Smooth muscle cell of the brain vasculature (primary cell): Measurements from ENCODE around the gene ASPG.

Experiments used
- DNase-seq: peaks from one replicate; pipeline ENCODE4 v3.0.0-alpha.2; 2012; ENCODE audit warnings: low read depth, low spot score

ASPG gene

DNA sequence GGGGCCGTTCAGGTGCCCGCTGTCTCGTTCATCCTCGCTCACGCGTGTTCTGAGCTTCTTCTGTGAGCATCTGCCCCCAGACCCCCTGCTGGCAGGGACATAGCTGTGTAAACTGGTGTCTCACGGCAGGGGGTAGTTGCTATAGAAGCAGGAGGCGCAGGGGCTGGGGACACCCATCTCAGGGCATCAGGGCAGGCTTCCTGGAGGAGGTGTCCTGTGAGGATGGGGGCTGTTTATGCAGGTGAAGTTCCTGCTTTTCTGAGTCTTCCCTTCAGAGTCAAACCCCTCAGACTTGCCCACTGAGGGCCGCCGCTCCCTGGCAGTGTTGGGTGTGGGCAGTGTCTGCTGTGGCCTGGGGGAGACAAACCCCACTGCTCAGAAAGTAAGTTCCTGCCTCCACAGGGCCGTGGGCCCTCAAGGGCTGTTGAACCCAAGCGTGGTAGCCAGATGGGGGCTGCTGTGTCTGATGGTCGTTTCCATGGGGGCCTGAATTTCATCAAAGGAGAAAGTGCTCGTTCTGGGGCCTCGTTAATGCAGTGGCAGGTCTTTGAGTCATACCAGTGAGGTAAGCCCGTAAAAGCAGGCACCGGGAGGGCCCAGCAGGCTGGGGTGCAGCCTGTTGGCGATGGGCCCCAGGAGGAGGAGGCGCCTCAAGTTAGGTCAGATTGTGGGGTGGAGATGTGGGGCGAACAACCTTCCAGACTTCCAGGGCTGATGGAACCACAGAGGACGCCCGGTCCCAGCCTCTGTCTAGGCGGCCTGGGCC lies 76.3 kb downstream of the ASPG start:
- DNase-seq, result no peak

DNA sequence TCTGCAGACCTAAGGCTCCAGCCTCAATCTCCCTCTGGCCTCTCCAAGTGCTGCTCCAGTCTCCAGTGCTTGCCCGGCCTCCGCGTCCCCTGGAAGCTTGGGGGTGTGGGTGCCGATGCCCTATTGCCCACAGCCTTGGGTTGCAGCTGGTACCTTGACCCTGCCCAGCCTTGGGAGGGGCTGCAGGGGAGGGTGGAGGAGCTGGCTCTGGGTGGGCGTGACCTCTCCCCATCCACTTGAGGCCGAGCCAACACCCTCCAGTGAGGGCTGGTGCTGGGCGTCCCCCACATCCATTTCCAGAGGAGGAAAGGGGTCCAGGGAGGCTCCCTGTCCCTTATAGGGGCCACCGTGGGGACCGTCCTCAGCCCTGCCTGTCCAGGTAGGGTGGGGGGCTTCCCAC lies 77.0 kb downstream of the ASPG start:
- no peak for DNase-seq

DNA sequence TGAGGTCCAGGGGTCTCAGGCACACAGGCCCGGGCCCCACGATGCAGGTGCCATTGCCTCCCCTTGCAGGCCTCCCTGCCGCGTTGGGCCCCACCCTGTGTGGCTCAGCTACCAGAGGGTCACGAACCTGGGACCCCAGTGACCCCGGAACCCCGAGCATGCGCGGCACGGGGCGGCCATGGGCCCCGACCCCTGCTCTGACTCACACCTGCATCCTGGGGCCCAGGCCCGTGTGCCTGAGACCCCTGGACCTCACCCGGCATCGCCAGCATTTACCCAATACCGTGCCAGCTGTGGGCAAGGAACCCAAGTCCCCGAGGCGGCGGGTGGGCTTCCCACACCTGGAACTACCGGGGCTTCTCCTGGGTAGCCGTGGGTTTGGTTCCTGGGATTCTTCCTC lies 78.0 kb downstream of the ASPG start:
- DNase-seq, result no peak

DNA sequence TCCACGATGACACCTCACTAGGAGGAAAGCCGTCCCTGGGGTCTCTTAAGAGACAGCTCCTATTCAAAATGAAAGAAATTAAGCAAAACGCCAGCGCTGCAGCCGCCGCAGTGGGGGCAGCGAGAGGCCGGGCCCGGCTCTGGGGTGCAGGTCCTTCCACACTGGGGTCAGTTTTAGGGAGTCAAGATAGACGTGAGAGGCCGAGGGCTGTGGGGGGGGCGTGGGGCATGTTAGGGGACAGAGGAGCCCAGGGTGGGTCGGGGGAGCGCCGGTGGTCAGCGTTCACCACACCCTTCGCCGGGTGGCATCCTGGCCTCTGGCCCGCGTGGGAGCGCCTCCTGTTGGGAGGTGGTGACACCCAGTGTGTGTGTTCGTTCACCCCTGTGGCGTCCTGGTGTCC lies 78.5 kb downstream of the ASPG start:
- no peak for DNase-seq

DNA sequence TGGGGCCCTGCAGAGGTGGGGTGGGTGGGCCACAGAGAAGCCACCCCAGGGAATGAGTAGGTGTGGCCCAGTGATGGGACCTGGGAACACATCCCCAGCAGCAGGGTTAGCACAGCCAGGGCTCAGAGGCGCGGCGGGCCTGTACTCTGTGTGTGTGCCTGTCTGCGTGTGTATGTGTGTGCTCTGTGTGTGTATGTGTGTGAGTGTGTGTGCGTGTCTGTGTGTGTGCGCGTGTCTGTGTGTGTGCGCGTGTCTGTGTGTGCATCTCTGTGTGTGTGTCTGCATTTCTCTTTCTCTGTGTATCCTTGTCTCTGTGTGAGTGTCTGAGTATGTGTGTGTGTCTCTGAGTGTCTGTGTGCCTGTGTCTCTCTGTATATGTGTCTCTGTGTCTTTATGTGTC lies 79.0 kb downstream of the ASPG start:
- DNase-seq, result no peak
